GM12878 (cell line): ENCODE data around the gene SOX6. TPM values are rescaled to one million over a fixed set of nuclear protein-coding genes. Genes with fewer than 3 reads are reported as not detected.

Experiments used
- ATAC-seq: fragments of 200-7000 bp; cut with Tn5 transposase; 3 replicates; pipeline ENCODE4 v1.9.1; 2020; ENCODE audit warnings: mild to moderate bottlenecking, moderate library complexity
- BruUV-seq: library from RNA; stranded (reverse); fragments of 400-500 nt; replicated peaks from 2 replicates; lab custom pipeline; 2021; lab: Mats Ljungman, UMichigan
- CTCF ChIA-PET: fragments of 300-600 bp; sonication (Branson Sonifier 250); formaldehyde crosslinking; extraction: SDS; loops from one replicate; lab custom pipeline; 2021; ENCODE audit warnings: inconsistent platforms; lab: Yijun Ruan, JAX
- POLR2A ChIA-PET: fragments of 350-600 bp; formaldehyde crosslinking; extraction: SDS; loops from one replicate; lab custom pipeline; 2021; ENCODE audit warnings: inconsistent platforms; lab: Charles Lee
- RAD21 ChIA-PET: fragments of 300-600 bp; sonication (Branson Sonifier 250); formaldehyde crosslinking; loops from one replicate; lab custom pipeline; 2023; ENCODE audit warnings: antibody characterized with exemption; ENCODE audit not compliant: unreplicated experiment; lab: Charles Lee
- SMC1A ChIA-PET: fragments of 300-600 bp; sonication (Branson Sonifier 250); formaldehyde crosslinking; loops from one replicate; lab custom pipeline; 2023; ENCODE audit not compliant: unreplicated experiment, uncharacterized antibody; lab: Charles Lee
- DNase-seq: peaks from one replicate; pipeline ENCODE4 v3.0.0-alpha.2; 2011; ENCODE audit warnings: low read depth, low spot score
- FAIRE-seq: peaks from 3 replicates; lab custom pipeline; 2011; peaks lifted over from hg19 to GRCh38; lab: Jason Lieb, UNC
- H2AFZ ChIP-seq: 2 replicates; pipeline ENCODE4 v1.6.0; 2011; ENCODE audit warnings: low read depth, low read length, control low read depth; ENCODE audit not compliant: control insufficient read depth
- H3K27ac ChIP-seq: 2 replicates; pipeline ENCODE4 v1.5.1; 2011; ENCODE audit warnings: control low read depth; ENCODE audit not compliant: control insufficient read depth, insufficient read depth
- H3K27me3 ChIP-seq, 2 experiments: replicated peaks in 1 of 2; 2 replicates each; pipeline versions ENCODE4 v1.6.0 to v1.6.1; 2011; ENCODE audit warnings: low read length in 1 of 2; ENCODE audit not compliant: control insufficient read depth in 2 of 2, insufficient read depth in 2 of 2
- H3K36me3 ChIP-seq, 2 experiments: 2 replicates each; pipeline ENCODE4 v1.5.1; 2011; ENCODE audit warnings: low read length in 1 of 2; ENCODE audit not compliant: control insufficient read depth in 2 of 2, insufficient read depth in 2 of 2
- H3K4me1 ChIP-seq: 2 replicates; pipeline ENCODE4 v1.6.1; 2011; ENCODE audit warnings: mild to moderate bottlenecking, low read length, moderate library complexity, mixed read lengths; ENCODE audit not compliant: control insufficient read depth, insufficient read depth
- H3K4me2 ChIP-seq: 2 replicates; pipeline ENCODE4 v1.6.0; 2011; ENCODE audit warnings: control low read depth; ENCODE audit not compliant: control insufficient read depth, insufficient read depth
- H3K4me3 ChIP-seq: fragments of 200-600 bp; sonication (generic); 2 replicates; pipeline ENCODE4 v1.5.1; 2016
- H3K79me2 ChIP-seq: 2 replicates; pipeline ENCODE4 v1.6.0; 2011; ENCODE audit warnings: low read length; ENCODE audit not compliant: control insufficient read depth, insufficient read depth
- H3K9ac ChIP-seq: 2 replicates; pipeline ENCODE4 v1.8.0; 2011; ENCODE audit warnings: low read length, control low read depth, mixed read lengths; ENCODE audit not compliant: control insufficient read depth, insufficient read depth
- H3K9me3 ChIP-seq: replicated peaks from 3 replicates; pipeline ENCODE4 v1.5.1; 2011; ENCODE audit warnings: mild to moderate bottlenecking, low read length; ENCODE audit not compliant: control insufficient read depth, insufficient read depth
- H4K20me1 ChIP-seq: 2 replicates; pipeline ENCODE4 v1.6.0; 2011; ENCODE audit not compliant: control insufficient read depth, insufficient read depth
- BCL11A ChIP-seq: IDR thresholded peaks from 2 replicates; pipeline ENCODE4 v1.6.1; 2011; ENCODE audit warnings: low read depth, low read length
- CHD4 ChIP-seq: fragments of 200-600 bp; sonication (generic); IDR thresholded peaks from 2 replicates; pipeline ENCODE4 v1.6.1; 2016; ENCODE audit warnings: mild to moderate bottlenecking
- EGR1 ChIP-seq, 2 experiments: IDR thresholded peaks; 1 replicate in 1 of 2; 2 replicates in 1 of 2; pipeline ENCODE4 v1.6.1; 2011 to 2012; ENCODE audit warnings: low read depth in 2 of 2, low read length in 2 of 2, borderline replicate concordance in 1 of 2, mild to moderate bottlenecking in 1 of 2, moderate library complexity in 1 of 2
- FOS ChIP-seq: IDR thresholded peaks from 3 replicates; pipeline ENCODE4 v1.6.1; 2011; ENCODE audit warnings: borderline replicate concordance; ENCODE audit not compliant: insufficient read length; ENCODE audit errors: extremely low read depth
- MYC ChIP-seq: IDR thresholded peaks from 2 replicates; pipeline ENCODE4 v1.6.1; 2011; ENCODE audit warnings: mild to moderate bottlenecking, low read length, moderate library complexity, inconsistent platforms; ENCODE audit not compliant: insufficient read depth, insufficient replicate concordance, insufficient read length, severe bottlenecking
- NR2C2 ChIP-seq: IDR thresholded peaks from 2 replicates; pipeline ENCODE4 v1.6.1; 2011; ENCODE audit warnings: borderline replicate concordance, low read depth; ENCODE audit not compliant: control insufficient read depth, insufficient read length
- SMC3 ChIP-seq: IDR thresholded peaks from 2 replicates; pipeline ENCODE4 v1.6.1; 2011; ENCODE audit warnings: low read length, improper control_type of control experiment, borderline replicate concordance
- SP1 ChIP-seq: IDR thresholded peaks from one replicate; pipeline ENCODE4 v1.6.1; 2011; ENCODE audit warnings: low read depth, low read length
- TCF7 ChIP-seq: IDR thresholded peaks from 2 replicates; pipeline ENCODE4 v1.6.1; 2014; ENCODE audit warnings: antibody characterized with exemption, borderline replicate concordance
- ZBED1 ChIP-seq: IDR thresholded peaks from 2 replicates; pipeline ENCODE4 v1.6.1; 2016; ENCODE audit warnings: borderline replicate concordance
- ZNF217 ChIP-seq: fragments of 450-650 bp; IDR thresholded peaks from 2 replicates; pipeline ENCODE4 v1.6.1; 2017; ENCODE audit warnings: antibody characterized with exemption, mild to moderate bottlenecking
- WGBS: methylation state at CpG from one replicate; pipeline ENCODE4 v1.1.6; 2016; ENCODE audit warnings: low lambda C conversion rate; ENCODE audit not compliant: insufficient replicate concordance, insufficient coverage; ENCODE audit errors: missing lambda C conversion rate; 5-methylcytosine and 5-hydroxymethylcytosine counted together
- in situ Hi-C: fragments of 300-500 bp; cut with MboI; formaldehyde crosslinking; loops from 9 replicates; pipeline ENCODE4 v1.14.3; 2018; ENCODE audit warnings: mixed read lengths
- intact Hi-C: fragments of 100-400 bp; cut with micrococcal nuclease; formaldehyde crosslinking; loops from one replicate; pipeline ENCODE4 v1.14.2; 2022; ENCODE audit not compliant: unreplicated experiment
- polyA plus RNA-seq, 11 experiments: library from polyadenylated mRNA; depleted of rRNA in 4 of 11; unstranded in 6 of 11; stranded (reverse) in 5 of 11; fragments of >200 nt; fragmentation: Nextera tagmentation in 4 of 11; fragmentation: Illumina TruSeq in 1 of 11; extraction: Ambion mirVana in 4 of 11; extraction: Trizol in 1 of 11; gene quantifications; 1 replicate in 1 of 11; 2 replicates in 10 of 11; pipeline versions ENCODE4 v1.2.1 to v1.2.3, GENCODE V29; 2011 to 2016; ENCODE audit warnings: inconsistent platforms in 2 of 11, missing spikeins in 2 of 11, low read depth in 1 of 11
- total RNA-seq, 4 experiments: library from RNA; depleted of rRNA in 3 of 4; stranded (reverse); fragments of >200 nt in 3 of 4; fragmentation: Illumina TruSeq in 1 of 4; extraction: Trizol in 1 of 4; gene quantifications; 2 replicates each; pipeline versions ENCODE4 v1.2.1 to v1.2.3, GENCODE V29; 2013 to 2021

Gene SOX6
- total and polyA plus RNA-seq, 10 of the 15 experiments (the other 5 are each of a cell fraction or from before 2014, with no cell fraction given): 0.03 to 0.71 (median 0.29) TPM; not detected in 4

- no peak overlapping the region for H3K4me3 ChIP-seq
- TF ChIP-seq SMC3: no peak
- TF ChIP-seq EGR1 (IDR thresholded peaks at IDR 0.05; ENCODE audit: borderline replicate concordance in 1 of 2, low read depth in 2 of 2, low read length in 2 of 2): no peak
- no peak for TF ChIP-seq CHD4
- no peak for TF ChIP-seq TCF7
- no peak for TF ChIP-seq ZNF217
- TF ChIP-seq SP1: no peak
- no peak for TF ChIP-seq ZBED1
- no peak for TF ChIP-seq FOS
- no peak for TF ChIP-seq MYC
- TF ChIP-seq BCL11A: no peak
- no peak for TF ChIP-seq NR2C2
- no peaks in the 10 kb centered on the region for H3K9me3 ChIP-seq
- no peak for ATAC-seq
- H3K4me2 ChIP-seq: no peak overlapping the region
- SMC1A ChIA-PET: interaction anchor here (0.9 to 1.4 kb wide), 2 partner anchors 9 to 56 kb away, joined by 4 read pairs; no protein-coding TSS in a partner anchor
- no peak for FAIRE-seq
- no peaks in the 10 kb centered on the region for H4K20me1 ChIP-seq
- H3K4me1 ChIP-seq: no peaks in the 10 kb centered on the region
- H3K36me3 ChIP-seq: no peaks in the 10 kb centered on the region
- WGBS: 27% methylated on average over 2 of the region's 2 CpGs
- in situ Hi-C loops (no loop called here), intact Hi-C loops (no loop called here)
- POLR2A ChIA-PET: interaction anchor here (0.7 kb wide), 1 partner anchor 370 kb away, joined by 3 read pairs; no protein-coding TSS in a partner anchor
- BruUV-seq: no TSS peak
- H3K27ac ChIP-seq: no peak overlapping the region
- H2AFZ ChIP-seq: no peak overlapping the region
- RAD21 ChIA-PET: no interaction called here
- H3K79me2 ChIP-seq: no peaks in the 10 kb centered on the region
- no peak for DNase-seq
- H3K9ac ChIP-seq: no peak overlapping the region
- CTCF ChIA-PET: interaction anchor here (0.6 to 1.5 kb wide), 7 partner anchors 10 to 682 kb away, joined by 3 to 6 read pairs (median 3); no protein-coding TSS in a partner anchor
- no peaks in the 10 kb centered on the region for H3K27me3 ChIP-seq
Measured at GRCh38 chr11:15931497-15931896, 424.8 kb downstream of the SOX6 start.
